Endothelial cell (in vitro differentiated cells): ENCODE results near the gene PEX7. TPM values are rescaled to one million over a fixed set of nuclear protein-coding genes. Genes with fewer than 3 reads are reported as not detected.
"Not testable (repeated sequence)": the region's sequence is repeated elsewhere in the genome, so short reads cannot be mapped to it uniquely, and the experiment has no call there.

Experiments used
- DNase-seq: peaks from one replicate; pipeline ENCODE4 v3.0.0; 2021; ENCODE audit warnings: low spot score
- H3K27ac Mint-ChIP-seq: one replicate; pipeline ENCODE4 v1.8.0; 2021; ENCODE audit warnings: mixed read lengths, inconsistent platforms; ENCODE audit not compliant: unreplicated experiment
- H3K27me3 Mint-ChIP-seq: one replicate; pipeline ENCODE4 v1.8.0; 2021; ENCODE audit warnings: mild to moderate bottlenecking, moderate library complexity, mixed read lengths, inconsistent platforms; ENCODE audit not compliant: unreplicated experiment
- H3K36me3 Mint-ChIP-seq: one replicate; pipeline ENCODE4 v1.8.0; 2021; ENCODE audit warnings: mild to moderate bottlenecking, low read depth, mixed read lengths, inconsistent platforms; ENCODE audit not compliant: unreplicated experiment
- H3K4me1 Mint-ChIP-seq: one replicate; pipeline ENCODE4 v1.8.0; 2021; ENCODE audit warnings: mild to moderate bottlenecking, mixed read lengths, inconsistent platforms; ENCODE audit not compliant: unreplicated experiment
- H3K4me3 Mint-ChIP-seq: one replicate; pipeline ENCODE4 v1.8.0; 2021; ENCODE audit warnings: mild to moderate bottlenecking, mixed read lengths, inconsistent platforms; ENCODE audit not compliant: unreplicated experiment
- H3K9me3 Mint-ChIP-seq: one replicate; pipeline ENCODE4 v1.8.0; 2021; ENCODE audit warnings: mixed read lengths, inconsistent platforms; ENCODE audit not compliant: unreplicated experiment
- CTCF ChIP-seq: fragments of 200-600 bp; sonication (generic); IDR thresholded peaks from one replicate; pipeline ENCODE4 v1.5.0; 2021; ENCODE audit warnings: antibody characterized with exemption; ENCODE audit not compliant: unreplicated experiment
- total RNA-seq: library from RNA; stranded (reverse); fragmentation: NEBNext Ultra II Directional; extraction: Animal tissue kit (Norgen Biotek cat#: 25700); gene quantifications from one replicate; pipeline ENCODE4 v1.2.1, GENCODE V29; 2021; ENCODE audit not compliant: unreplicated experiment

Gene PEX7
- total RNA-seq, 1 donor from 2014 or later: 3.7 TPM

DNA sequence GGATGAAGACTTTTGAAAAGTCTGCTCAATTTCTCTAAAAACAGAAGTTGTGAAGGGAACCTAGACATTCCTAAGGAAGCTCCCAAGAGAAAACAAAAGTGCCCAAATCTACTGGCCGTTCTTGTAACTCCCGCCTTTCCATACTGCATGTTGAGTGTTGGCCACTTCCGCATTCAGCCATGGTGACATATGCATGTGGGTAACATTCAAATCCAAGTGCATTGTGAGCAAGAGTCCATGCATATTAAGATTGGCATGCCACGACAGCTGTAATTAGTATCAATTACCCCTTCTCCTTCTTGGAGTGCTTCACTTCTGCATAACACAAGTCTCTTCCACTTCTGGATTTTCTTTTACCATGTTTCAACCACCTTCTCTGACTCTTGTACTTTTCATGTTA is 108.1 kb downstream of the PEX7 start:
- no peaks in the 10 kb centered on the region for H3K36me3 Mint-ChIP-seq
- no peak overlapping the region for H3K4me3 Mint-ChIP-seq
- peaks cover 5% of the 10 kb centered on the region for H3K4me1 Mint-ChIP-seq
- TF ChIP-seq CTCF: no peak
- H3K27ac Mint-ChIP-seq: no peak overlapping the region
- peaks cover 6% of the 10 kb centered on the region for H3K27me3 Mint-ChIP-seq
- DNase-seq: no peak
- no peaks in the 10 kb centered on the region for H3K9me3 Mint-ChIP-seq

DNA sequence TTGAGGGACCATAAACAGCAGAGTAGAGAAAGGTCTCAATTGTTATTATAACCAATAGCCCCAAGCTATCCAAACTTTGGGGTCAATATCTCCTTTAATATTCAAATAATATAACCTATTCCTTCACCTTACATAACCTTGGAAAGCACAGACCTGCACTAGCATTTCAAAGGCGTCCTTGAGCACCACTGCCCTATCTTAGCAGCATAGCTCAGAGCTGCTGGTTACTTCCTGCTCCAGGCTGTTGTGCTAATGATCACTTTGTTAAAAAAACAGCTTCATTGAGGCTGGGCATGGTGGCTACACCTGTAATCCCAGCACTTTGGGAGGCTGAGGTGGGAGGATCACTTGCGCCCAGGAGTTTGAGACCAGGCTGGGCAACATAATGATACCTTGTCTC is 110.2 kb downstream of the PEX7 start:
- Mint-ChIP-seq H3K36me3 (no peaks in the 10 kb centered on the region), H3K9me3 (no peaks in the 10 kb centered on the region)

DNA sequence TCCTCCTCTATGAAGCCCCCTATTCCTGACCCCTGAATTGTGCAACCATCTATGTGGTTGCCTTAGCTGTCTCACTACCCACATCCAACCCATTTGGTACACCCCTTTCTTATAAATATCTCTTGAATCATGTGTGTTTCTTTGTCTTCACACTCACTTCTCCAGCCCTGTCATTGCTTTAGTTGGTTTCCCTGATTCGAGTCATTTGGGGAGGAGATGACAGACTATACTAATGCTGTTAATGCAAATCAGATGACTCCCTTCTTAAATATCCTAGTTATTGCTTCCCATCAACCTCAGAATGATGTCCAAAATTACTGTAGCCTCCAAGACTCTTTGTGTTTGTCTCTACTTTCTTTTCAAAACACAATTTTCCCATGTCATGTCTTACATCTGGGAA is 122.7 kb downstream of the PEX7 start:
- H3K27ac Mint-ChIP-seq: no peak overlapping the region
- no peak for DNase-seq
- H3K36me3 Mint-ChIP-seq: no peaks in the 10 kb centered on the region
- peaks cover 10% of the 10 kb centered on the region for H3K4me1 Mint-ChIP-seq
- no peaks in the 10 kb centered on the region for H3K9me3 Mint-ChIP-seq
- H3K27me3 Mint-ChIP-seq: no peaks in the 10 kb centered on the region
- no peak overlapping the region for H3K4me3 Mint-ChIP-seq
- TF ChIP-seq CTCF: no peak

More for the DNA sequence above, 110.2 kb downstream of the PEX7 start:
- Mint-ChIP-seq H3K27me3 (peaks cover 8% of the 10 kb centered on the region), H3K4me3 (no peak overlapping the region), H3K4me1 (peaks cover 5% of the 10 kb centered on the region), H3K27ac (no peak overlapping the region)
- DNase-seq: no peak
- no peak for TF ChIP-seq CTCF

GRCh38 chr6:136945711-136946121 is 123.3 kb downstream of the PEX7 start:
- Mint-ChIP-seq H3K4me1 (peaks cover 10% of the 10 kb centered on the region), H3K27me3 (no peaks in the 10 kb centered on the region), H3K4me3 (no peak overlapping the region), H3K27ac (no peak overlapping the region), H3K9me3 (no peaks in the 10 kb centered on the region), H3K36me3 (no peaks in the 10 kb centered on the region)
- no peak for DNase-seq
- no peak for TF ChIP-seq CTCF

DNA sequence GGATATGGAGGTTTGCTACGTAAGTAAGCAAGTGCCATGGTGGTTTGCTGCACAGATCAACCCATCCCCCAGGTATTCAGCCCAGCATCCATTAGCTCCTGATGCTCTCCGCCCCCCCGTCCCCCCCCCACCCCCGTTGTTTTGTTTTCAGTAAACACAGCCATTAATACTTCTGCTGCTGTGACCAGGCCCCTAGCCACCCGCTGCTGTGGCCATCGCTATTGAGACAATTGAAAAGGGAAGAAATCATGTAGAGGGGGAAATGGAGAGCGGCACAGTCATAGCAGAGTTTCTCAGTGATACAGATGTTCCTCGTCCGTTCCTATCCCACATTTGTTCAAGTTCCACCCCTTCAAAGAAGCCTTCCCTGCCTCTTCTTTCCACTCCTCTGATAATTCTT is 124.6 kb downstream of the PEX7 start:
- DNase-seq: no peak
- Mint-ChIP-seq H3K27ac (no peak overlapping the region), H3K36me3 (no peaks in the 10 kb centered on the region), H3K9me3 (no peaks in the 10 kb centered on the region), H3K27me3 (no peaks in the 10 kb centered on the region), H3K4me1 (peaks cover 6% of the 10 kb centered on the region), H3K4me3 (no peak overlapping the region)
- TF ChIP-seq CTCF: no peak

GRCh38 chr6:136949957-136950356 is 127.6 kb downstream of the PEX7 start:
- H3K4me1 Mint-ChIP-seq, H3K4me3 Mint-ChIP-seq, H3K27me3 Mint-ChIP-seq, H3K36me3 Mint-ChIP-seq, H3K9me3 Mint-ChIP-seq, DNase-seq, H3K27ac Mint-ChIP-seq: not testable (repeated sequence)
